Smooth muscle cell (in vitro differentiated cells): ENCODE results near the gene TEAD3. TPM values are rescaled to one million over a fixed set of nuclear protein-coding genes. Genes with fewer than 3 reads are reported as not detected.

Experiments
- DNase-seq: peaks from one replicate; lab custom pipeline; 2025; ENCODE audit not compliant: unreplicated experiment; lab: John Stamatoyannopoulos, UW
- H2AFZ ChIP-seq: fragments of 200-600 bp; sonication (generic); 2 replicates; pipeline ENCODE4 v1.6.0; 2016; ENCODE audit warnings: antibody characterized with exemption, low read depth, mild to moderate bottlenecking
- H3F3A ChIP-seq: fragments of 200-600 bp; sonication (generic); 2 replicates; pipeline ENCODE4 v1.6.0; 2017; ENCODE audit warnings: antibody characterized with exemption, low read depth
- H3K27ac ChIP-seq: fragments of 200-600 bp; sonication (generic); 2 replicates; pipeline ENCODE4 v1.5.1; 2016; ENCODE audit warnings: low read depth, mild to moderate bottlenecking
- H3K27me3 ChIP-seq: fragments of 200-600 bp; sonication (generic); 2 replicates; pipeline ENCODE4 v1.6.1; 2016; ENCODE audit warnings: low read depth, mild to moderate bottlenecking
- H3K36me3 ChIP-seq: fragments of 200-600 bp; sonication (generic); 2 replicates; pipeline ENCODE4 v1.5.1; 2016; ENCODE audit warnings: low read depth
- H3K4me1 ChIP-seq: fragments of 200-600 bp; sonication (generic); 2 replicates; pipeline ENCODE4 v1.5.1; 2016; ENCODE audit warnings: low read depth
- H3K4me2 ChIP-seq: fragments of 200-600 bp; sonication (generic); 2 replicates; pipeline ENCODE4 v1.6.0; 2016; ENCODE audit warnings: mild to moderate bottlenecking
- H3K4me3 ChIP-seq: fragments of 200-600 bp; sonication (generic); 2 replicates; pipeline ENCODE4 v1.5.1; 2016; ENCODE audit warnings: mild to moderate bottlenecking
- H3K79me2 ChIP-seq: fragments of 200-600 bp; sonication (generic); 2 replicates; pipeline ENCODE4 v1.6.0; 2016; ENCODE audit warnings: low read depth, mild to moderate bottlenecking
- H3K9ac ChIP-seq: fragments of 200-600 bp; sonication (generic); 2 replicates; pipeline ENCODE4 v1.6.0; 2016; ENCODE audit warnings: low read depth
- H3K9me3 ChIP-seq: fragments of 200-600 bp; sonication (generic); replicated peaks from 2 replicates; pipeline ENCODE4 v1.5.1; 2016; ENCODE audit warnings: low read depth
- H4K20me1 ChIP-seq: fragments of 200-600 bp; sonication (generic); 2 replicates; pipeline ENCODE4 v1.6.0; 2016; ENCODE audit warnings: low read depth
- WGBS: methylation state at CpG from one replicate; pipeline ENCODE4 v1.1.7; 2016; ENCODE audit warnings: low lambda C conversion rate; 5-methylcytosine and 5-hydroxymethylcytosine counted together
- microRNA-seq: library from miRNA; unstranded; fragments of <30 nt; microRNA quantifications from one replicate; pipeline ENCODE4, GENCODE V29; 2016; ENCODE audit warnings: borderline number of aligned reads
- polyA plus RNA-seq: library from polyadenylated mRNA; unstranded; fragments of >200 nt; fragmentation: Nextera tagmentation; extraction: Ambion mirVana; gene quantifications from 2 replicates; pipeline ENCODE4 v1.2.1, GENCODE V29; 2016
- small RNA-seq: library from RNA; depleted of rRNA; stranded (forward); fragments of <200 nt; gene quantifications from one replicate; pipeline ENCODE3, GENCODE V24; 2014
- total RNA-seq: library from RNA; depleted of rRNA; stranded (reverse); fragments of >200 nt; gene quantifications from 2 replicates; pipeline ENCODE4 v1.2.3, GENCODE V29; 2014
- TF ChIP-seq, protein P1 (sequence below): fragments of 200-600 bp; sonication (generic); IDR thresholded peaks from 2 replicates; pipeline ENCODE4 v1.5.1; 2017; ENCODE audit warnings: borderline replicate concordance, mild to moderate bottlenecking, antibody characterized with exemption; ENCODE audit not compliant: insufficient read depth, poor library complexity, severe bottlenecking

TEAD3 gene
- total and polyA plus RNA-seq, 2 experiments from 2014 or later: 29.1 to 40.6 TPM

- Histone ChIP-seq H2AFZ (no peak overlapping the region), H3K36me3 (no peaks in the 10 kb centered on the region), H3K4me3 (no peak overlapping the region), H3K9me3 (no peaks in the 10 kb centered on the region), H3K4me1 (peaks cover 20% of the 10 kb centered on the region), H4K20me1 (no peaks in the 10 kb centered on the region), H3K9ac (no peak overlapping the region), H3K79me2 (no peaks in the 10 kb centered on the region), H3K27me3 (no peaks in the 10 kb centered on the region), H3K4me2 (no peak overlapping the region), H3K27ac (no peak overlapping the region), H3F3A (no peaks in the 10 kb centered on the region)
- TF ChIP-seq, protein P1, sequence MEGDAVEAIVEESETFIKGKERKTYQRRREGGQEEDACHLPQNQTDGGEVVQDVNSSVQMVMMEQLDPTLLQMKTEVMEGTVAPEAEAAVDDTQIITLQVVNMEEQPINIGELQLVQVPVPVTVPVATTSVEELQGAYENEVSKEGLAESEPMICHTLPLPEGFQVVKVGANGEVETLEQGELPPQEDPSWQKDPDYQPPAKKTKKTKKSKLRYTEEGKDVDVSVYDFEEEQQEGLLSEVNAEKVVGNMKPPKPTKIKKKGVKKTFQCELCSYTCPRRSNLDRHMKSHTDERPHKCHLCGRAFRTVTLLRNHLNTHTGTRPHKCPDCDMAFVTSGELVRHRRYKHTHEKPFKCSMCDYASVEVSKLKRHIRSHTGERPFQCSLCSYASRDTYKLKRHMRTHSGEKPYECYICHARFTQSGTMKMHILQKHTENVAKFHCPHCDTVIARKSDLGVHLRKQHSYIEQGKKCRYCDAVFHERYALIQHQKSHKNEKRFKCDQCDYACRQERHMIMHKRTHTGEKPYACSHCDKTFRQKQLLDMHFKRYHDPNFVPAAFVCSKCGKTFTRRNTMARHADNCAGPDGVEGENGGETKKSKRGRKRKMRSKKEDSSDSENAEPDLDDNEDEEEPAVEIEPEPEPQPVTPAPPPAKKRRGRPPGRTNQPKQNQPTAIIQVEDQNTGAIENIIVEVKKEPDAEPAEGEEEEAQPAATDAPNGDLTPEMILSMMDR: no peak
- DNase-seq: no peak
- 65% methylated on average over 3 of the region's 3 CpGs for WGBS
Measured at GRCh38 chr6:35425284-35425683, 71.6 kb downstream of the TEAD3 start.

Small RNA genes lying within 50 kb of the gene (microRNA-seq; reads per million reads assigned to microRNA genes)
- 4.1 reads per million for gene MIR7111

Small RNA genes lying within 50 kb of the gene (small RNA-seq; reads per million reads assigned to genes)
- gene MIR7111: not detected

Other genes with a start within 250 kb of the TEAD3 start
- gene ZNF76, start 237.3 kb downstream of the TEAD3 start, total RNA-seq: 7.7 and 12.9 TPM in 2 replicates
- gene ZNF76, start 237.3 kb downstream of the TEAD3 start, polyA plus RNA-seq: 14.2 and 24.2 TPM in 2 replicates
- gene DEF6, start 199.3 kb downstream of the TEAD3 start, total RNA-seq: 2.2 and 3.6 TPM in 2 replicates
- 2.8 and 7.0 TPM in 2 replicates for gene DEF6, start 199.3 kb downstream of the TEAD3 start, polyA plus RNA-seq
- 8.2 and 10.6 TPM in 2 replicates for gene PPARD, start 154.5 kb downstream of the TEAD3 start, total RNA-seq
- 25.7 and 31.1 TPM in 2 replicates for gene PPARD, start 154.5 kb downstream of the TEAD3 start, polyA plus RNA-seq
- 2.3 and 3.6 TPM in 2 replicates for gene FANCE, start 44.7 kb downstream of the TEAD3 start, total RNA-seq
- 5.6 and 7.3 TPM in 2 replicates for gene FANCE, start 44.7 kb downstream of the TEAD3 start, polyA plus RNA-seq
- 1,012 and 1,090 TPM in 2 replicates for gene RPL10A, start 28.7 kb downstream of the TEAD3 start, total RNA-seq
- 307 and 339 TPM in 2 replicates for gene RPL10A, start 28.7 kb downstream of the TEAD3 start, polyA plus RNA-seq
- gene TULP1, start 15.8 kb upstream of the TEAD3 start, total RNA-seq: 0.31 TPM in 1 of 2 replicates, not detected in the other
- gene TULP1, start 15.8 kb upstream of the TEAD3 start, polyA plus RNA-seq: 0.26 and 0.78 TPM in 2 replicates
- gene FKBP5, start 191.8 kb upstream of the TEAD3 start, total RNA-seq: 0.85 TPM in 2 replicates
- 1.6 and 3.8 TPM in 2 replicates for gene FKBP5, start 191.8 kb upstream of the TEAD3 start, polyA plus RNA-seq
- gene ARMC12, start 240.0 kb upstream of the TEAD3 start, total RNA-seq: 0.18 and 3.5 TPM in 2 replicates
- gene ARMC12, start 240.0 kb upstream of the TEAD3 start, polyA plus RNA-seq: not detected in 2 replicates